ENCODE results near the gene PSPH.

- TF ChIP-seq CTCF (IDR thresholded peaks at IDR 0.05) (no peak), POLR2A (IDR thresholded peaks at IDR 0.05) (no peak)
These were observed 32.0 kb upstream of the PSPH start for GRCh38 chr7:56083150-56083785.

All from testis (tissue), 2 donors.